Muscle of leg (tissue), 11 donors: ENCODE results near the gene CLCA4. TPM values are rescaled to one million over a fixed set of nuclear protein-coding genes. Genes with fewer than 3 reads are reported as not detected.
A peak's percentile ranks its signal among the peaks of the same experiment; 100 is the strongest.
"Not testable (repeated sequence)": the region's sequence is repeated elsewhere in the genome, so short reads cannot be mapped to it uniquely, and the experiment has no call there.

ENCODE experiments used
- DNase-seq: peaks from one replicate; pipeline ENCODE4 v3.0.0; 2013
- H3K27ac ChIP-seq: one replicate; pipeline ENCODE4 v1.5.1; 2013; ENCODE audit warnings: mild to moderate bottlenecking, low read length, control low read depth
- H3K27me3 ChIP-seq: one replicate; pipeline ENCODE4 v1.6.1; 2013; ENCODE audit warnings: low read length; ENCODE audit not compliant: control insufficient read depth, insufficient read depth
- H3K36me3 ChIP-seq: one replicate; pipeline ENCODE4 v1.6.1; 2013; ENCODE audit warnings: low read length; ENCODE audit not compliant: control insufficient read depth, insufficient read depth
- H3K4me1 ChIP-seq: one replicate; pipeline ENCODE4 v1.6.1; 2013; ENCODE audit warnings: low read length; ENCODE audit not compliant: control insufficient read depth, insufficient read depth
- H3K4me3 ChIP-seq: one replicate; pipeline ENCODE4 v1.5.1; 2013; ENCODE audit warnings: low read length, control low read depth
- H3K9me3 ChIP-seq: replicated peaks from 2 replicates; pipeline ENCODE4 v1.6.1; 2013; ENCODE audit warnings: low read depth, low read length; ENCODE audit not compliant: control insufficient read depth
- WGBS: methylation state at CpG from one replicate; pipeline ENCODE4 v1.1.5; 2013; ENCODE audit warnings: missing lambda C conversion rate; ENCODE audit not compliant: insufficient coverage; 5-methylcytosine and 5-hydroxymethylcytosine counted together
- polyA plus RNA-seq, 8 donors: library from polyadenylated mRNA; unstranded; fragments of 120-200 nt; gene quantifications; one replicate each; pipeline versions ENCODE4 v1.2.1 to v1.2.3, GENCODE V29; 2013; ENCODE audit warnings: inconsistent platforms in 1 of 8, low replicate concordance in 1 of 8; ENCODE audit not compliant: insufficient read length in 8 of 8, insufficient read depth in 1 of 8
- total RNA-seq: library from RNA; stranded (reverse); fragments of 120-200 nt; gene quantifications from one replicate; pipeline ENCODE4 v1.2.4, GENCODE V29; 2013

CLCA4 gene
- total and polyA plus RNA-seq, 9 donors: 0.04 to 0.24 TPM; not detected in 7

DNA sequence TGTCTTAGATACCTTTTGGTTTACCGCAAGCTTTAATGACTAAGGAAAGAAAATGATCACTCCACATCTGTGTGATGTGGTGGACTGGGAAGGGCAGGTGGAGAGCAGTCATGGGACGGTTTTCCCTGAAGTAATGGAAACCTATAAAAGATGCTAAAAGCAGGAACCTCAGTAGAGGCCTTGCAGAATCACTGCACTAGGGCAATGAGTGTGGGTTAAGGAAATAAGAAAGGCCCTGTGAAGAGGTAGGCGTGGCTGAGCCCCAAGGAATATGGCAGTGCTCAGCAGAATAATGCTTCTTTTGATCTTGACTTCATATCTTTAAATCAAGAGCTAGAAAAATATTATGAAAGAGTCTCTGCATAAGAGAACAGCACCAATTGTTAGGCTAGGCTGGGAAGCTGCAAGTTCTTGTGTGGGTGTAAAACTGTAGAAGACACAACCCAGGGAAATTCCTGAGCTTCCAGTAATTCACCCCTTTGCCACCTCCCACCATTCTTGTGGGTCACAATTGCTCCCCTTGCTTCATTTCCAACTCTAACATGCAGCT is 49.9 kb downstream of the CLCA4 start:
- no peak overlapping the region for H3K27ac ChIP-seq
- DNase-seq: no peak
- no peaks in the 10 kb centered on the region for H3K36me3 ChIP-seq
- H3K4me3 ChIP-seq: no peak overlapping the region
- no peaks in the 10 kb centered on the region for H3K27me3 ChIP-seq
- H3K9me3 ChIP-seq: peaks cover 12% of the 10 kb centered on the region
- WGBS: 60% methylated on average over 1 of the region's 3 CpGs
- H3K4me1 ChIP-seq: no peaks in the 10 kb centered on the region

GRCh38 chr1:86606080-86606479 is 59.2 kb downstream of the CLCA4 start:
- H3K27me3 ChIP-seq, H3K4me1 ChIP-seq, H3K4me3 ChIP-seq, DNase-seq, H3K36me3 ChIP-seq, H3K27ac ChIP-seq: not testable (repeated sequence)
- H3K9me3 ChIP-seq: peaks cover 14% of the 10 kb centered on the region
- no CpG with 5 or more reads among the region's 2 CpGs for WGBS

GRCh38 chr1:86616433-86616832 is 69.6 kb downstream of the CLCA4 start:
- WGBS: no CpG with 5 or more reads among the region's 1 CpG
- Histone ChIP-seq H3K27ac (no peak overlapping the region), H3K27me3 (no peaks in the 10 kb centered on the region), H3K9me3 (peaks cover 8% of the 10 kb centered on the region), H3K36me3 (no peaks in the 10 kb centered on the region), H3K4me1 (no peaks in the 10 kb centered on the region), H3K4me3 (no peak overlapping the region)
- DNase-seq: no peak

GRCh38 chr1:86616871-86617270 is 70.0 kb downstream of the CLCA4 start:
- Histone ChIP-seq H3K27me3 (no peaks in the 10 kb centered on the region), H3K36me3 (no peaks in the 10 kb centered on the region), H3K9me3 (peaks cover 8% of the 10 kb centered on the region), H3K4me1 (no peaks in the 10 kb centered on the region), H3K27ac (no peak overlapping the region), H3K4me3 (no peak overlapping the region)
- no CpG with 5 or more reads among the region's 1 CpG for WGBS
- peak; percentile 52 for DNase-seq

- Histone ChIP-seq H3K27me3 (no peaks in the 10 kb centered on the region), H3K9me3 (peaks cover 19% of the 10 kb centered on the region), H3K4me3 (no peak overlapping the region), H3K36me3 (no peaks in the 10 kb centered on the region), H3K4me1 (no peaks in the 10 kb centered on the region), H3K27ac (no peak overlapping the region)
- no peak for DNase-seq
These were observed 71.5 kb downstream of the CLCA4 start for GRCh38 chr1:86618358-86618757.

GRCh38 chr1:86619313-86619712 is 72.4 kb downstream of the CLCA4 start:
- H3K9me3 ChIP-seq: peaks cover 13% of the 10 kb centered on the region
- no peaks in the 10 kb centered on the region for H3K36me3 ChIP-seq
- H3K27me3 ChIP-seq: no peaks in the 10 kb centered on the region
- H3K27ac ChIP-seq: no peak overlapping the region
- no peak for DNase-seq
- WGBS: 60% methylated on average over 3 of the region's 4 CpGs
- H3K4me3 ChIP-seq: no peak overlapping the region
- H3K4me1 ChIP-seq: no peaks in the 10 kb centered on the region

GRCh38 chr1:86621286-86621685 is 74.4 kb downstream of the CLCA4 start:
- Histone ChIP-seq H3K27me3 (no peaks in the 10 kb centered on the region), H3K27ac (no peak overlapping the region), H3K36me3 (no peaks in the 10 kb centered on the region), H3K9me3 (peaks cover 11% of the 10 kb centered on the region), H3K4me3 (no peak overlapping the region), H3K4me1 (no peaks in the 10 kb centered on the region)
- DNase-seq: no peak
- WGBS: 60% methylated on average over 1 of the region's 1 CpG

Other genes starting within 250 kb of the CLCA4 start
- 18.8 TPM for gene ODF2L, start 150.8 kb upstream of the CLCA4 start, total RNA-seq
- gene ODF2L, start 150.8 kb upstream of the CLCA4 start, polyA plus RNA-seq: 10 to 100 TPM; 14.6 to 30.1 (median 20.5) TPM
- gene CLCA2, start 122.9 kb upstream of the CLCA4 start, total RNA-seq: not detected
- gene CLCA2, start 122.9 kb upstream of the CLCA4 start, polyA plus RNA-seq: 1 to 10 TPM in 1 of 8 donors, under 1 TPM in 4, not detected in 3; 0.04 to 7.5 (median 0.14) TPM
- gene CLCA1, start 78.2 kb upstream of the CLCA4 start, total RNA-seq: not detected
- gene CLCA1, start 78.2 kb upstream of the CLCA4 start, polyA plus RNA-seq: 10 to 100 TPM in 2 of 8 donors, under 1 TPM in 3, not detected in 3; 0.19 to 48.7 (median 0.73) TPM
- 72.4 TPM for gene SH3GLB1, start 157.5 kb downstream of the CLCA4 start, total RNA-seq
- 100 to 1,000 TPM; 110 to 146 (median 138) TPM for gene SH3GLB1, start 157.5 kb downstream of the CLCA4 start, polyA plus RNA-seq